NCI-H146 treated with DMSO at 0.1 percent for 48 hours (cell line): ENCODE results near the gene NCR3LG1.

Experiments
- DNase-seq: peaks from one replicate; lab custom pipeline; 2025; ENCODE audit not compliant: unreplicated experiment; lab: John Stamatoyannopoulos, UW

NCR3LG1 gene

DNA sequence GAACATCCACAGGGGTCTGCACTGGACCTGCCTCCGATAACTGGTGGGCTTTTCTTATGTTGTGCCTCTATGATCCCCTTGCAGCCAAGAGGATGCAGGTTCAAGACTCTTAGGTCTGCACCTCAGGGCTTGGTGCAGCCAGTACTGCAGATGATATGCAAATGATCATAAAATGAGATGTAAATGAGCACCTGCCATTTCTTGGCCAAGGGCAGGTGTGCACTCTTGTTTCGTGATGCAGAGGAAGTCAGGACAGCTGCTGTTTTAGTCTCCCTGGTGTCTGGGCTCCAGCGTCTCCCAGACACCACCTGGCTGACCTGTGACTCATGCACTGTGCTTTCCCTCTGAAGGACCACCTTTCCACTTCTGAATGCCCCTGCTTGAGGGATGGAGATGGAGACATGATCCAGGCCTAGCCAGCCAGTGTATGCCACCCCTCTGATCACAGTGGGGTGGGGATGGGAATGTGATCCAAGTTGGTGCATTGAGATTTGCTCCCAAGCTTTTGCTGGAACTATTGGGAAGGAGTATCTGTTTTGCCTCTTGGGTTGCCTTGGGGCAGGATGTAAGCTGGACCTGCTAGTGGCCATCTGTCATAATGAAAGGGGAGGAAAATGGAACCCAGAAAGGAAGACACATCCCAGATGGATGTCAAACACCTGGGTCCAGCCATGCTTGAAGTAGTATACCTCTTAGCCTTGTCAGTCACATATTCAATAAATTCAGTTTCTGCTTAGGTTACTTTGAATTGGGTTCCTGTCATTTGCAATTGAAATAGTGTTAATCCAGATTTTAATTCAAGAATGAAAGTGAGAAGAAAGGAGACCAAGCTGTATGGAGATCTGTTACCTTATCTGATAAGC lies 40.1 kb downstream of the NCR3LG1 start:
- peak; percentile 66 for DNase-seq

GRCh38 chr11:17392872-17393271 lies 41.3 kb downstream of the NCR3LG1 start:
- no peak for DNase-seq

DNA sequence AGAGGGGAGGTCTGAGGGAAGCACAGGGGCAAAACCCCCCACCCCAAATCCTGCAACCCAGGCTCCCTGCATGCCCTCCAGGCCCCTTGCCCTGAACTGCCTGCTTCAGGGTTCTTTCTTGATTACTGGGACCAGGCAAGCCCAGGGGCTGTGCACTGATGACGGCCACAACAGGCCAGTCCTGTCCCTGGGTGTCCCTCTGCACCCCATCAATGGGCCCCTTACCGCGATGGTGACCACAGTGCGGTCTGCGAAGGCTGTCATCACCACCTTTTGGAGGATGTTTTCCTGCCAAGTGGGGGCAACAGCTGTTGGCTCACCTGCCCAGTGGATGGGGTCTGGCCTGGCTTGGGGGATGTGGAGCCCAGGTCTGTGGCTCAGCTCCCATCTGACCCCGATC lies 41.9 kb downstream of the NCR3LG1 start:
- DNase-seq, result no peak

DNA sequence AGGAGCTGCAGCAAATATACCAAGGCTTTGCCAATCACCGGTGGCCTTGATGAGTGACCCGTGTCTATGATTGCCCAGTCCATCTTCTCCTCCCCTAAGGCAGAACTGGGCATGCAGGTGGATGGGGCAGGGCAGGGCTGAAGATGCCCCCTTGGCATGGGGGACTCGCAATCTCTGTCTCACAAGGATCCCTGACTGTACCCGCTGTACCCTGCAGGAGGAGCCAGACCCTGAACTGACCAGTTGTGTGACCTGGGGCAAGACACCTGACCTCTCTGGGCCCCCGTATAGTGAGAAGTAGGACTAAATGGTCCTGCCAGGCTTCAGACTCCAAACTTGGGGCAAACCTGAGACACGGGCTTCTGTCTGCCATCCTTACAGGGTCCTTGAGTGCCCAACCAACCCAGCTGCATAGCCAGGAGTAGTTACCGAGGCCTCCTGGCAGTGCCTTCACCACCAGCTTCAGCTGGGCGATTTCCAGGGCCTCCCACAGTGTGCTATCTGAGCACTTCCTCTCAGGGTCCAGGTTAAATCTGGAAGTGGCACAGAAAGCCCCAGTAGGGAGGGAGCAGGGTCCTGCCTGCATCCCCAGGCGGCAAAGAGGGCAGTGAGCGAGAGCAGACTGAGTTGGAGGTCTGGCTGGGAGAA lies 43.3 kb downstream of the NCR3LG1 start:
- no peak for DNase-seq

- no peak for DNase-seq
Observed at GRCh38 chr11:17395554-17395961, 44.0 kb downstream of the NCR3LG1 start.

- no peak for DNase-seq
Observed at GRCh38 chr11:17395978-17396377, 44.4 kb downstream of the NCR3LG1 start.

DNA sequence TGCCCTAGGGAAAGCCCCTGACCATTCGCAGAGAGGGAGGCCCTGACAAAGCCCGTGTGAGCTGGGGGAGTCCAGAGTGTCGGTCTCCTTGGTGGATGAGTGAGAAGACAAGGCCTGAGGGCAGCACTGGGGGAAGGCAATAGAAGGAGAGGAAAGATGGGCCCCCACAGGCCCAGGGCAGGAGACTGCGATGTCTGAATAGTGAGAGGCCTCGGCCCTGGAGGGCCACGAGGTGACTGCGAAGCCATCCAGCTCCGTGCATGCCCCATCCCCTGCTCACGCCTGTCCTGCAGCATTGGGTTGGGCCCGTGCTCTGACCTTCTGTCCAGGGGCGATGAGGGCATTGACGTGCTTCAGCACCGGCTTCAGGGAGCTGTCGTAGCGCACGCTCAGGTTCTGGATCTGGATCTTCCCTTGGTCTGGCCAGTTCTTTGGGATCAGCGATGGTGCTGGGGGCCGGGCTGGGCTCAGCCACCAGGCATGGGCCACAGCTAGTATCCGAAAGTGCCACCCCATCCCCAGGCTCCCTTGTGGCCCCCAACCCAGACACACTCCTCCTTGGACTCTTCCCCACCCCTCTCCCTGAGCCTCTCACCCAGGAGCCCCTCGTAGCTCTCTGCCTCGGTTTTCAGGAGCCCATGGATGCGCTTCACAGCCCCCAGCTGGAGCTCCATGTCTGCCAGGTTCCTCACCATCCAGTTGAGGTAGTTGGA lies 45.2 kb downstream of the NCR3LG1 start:
- no peak for DNase-seq

- DNase-seq, result no peak
Observed at GRCh38 chr11:17397311-17398002, 45.9 kb downstream of the NCR3LG1 start.

- DNase-seq, result no peak
Observed at GRCh38 chr11:17399236-17399635, 47.6 kb downstream of the NCR3LG1 start.

DNA sequence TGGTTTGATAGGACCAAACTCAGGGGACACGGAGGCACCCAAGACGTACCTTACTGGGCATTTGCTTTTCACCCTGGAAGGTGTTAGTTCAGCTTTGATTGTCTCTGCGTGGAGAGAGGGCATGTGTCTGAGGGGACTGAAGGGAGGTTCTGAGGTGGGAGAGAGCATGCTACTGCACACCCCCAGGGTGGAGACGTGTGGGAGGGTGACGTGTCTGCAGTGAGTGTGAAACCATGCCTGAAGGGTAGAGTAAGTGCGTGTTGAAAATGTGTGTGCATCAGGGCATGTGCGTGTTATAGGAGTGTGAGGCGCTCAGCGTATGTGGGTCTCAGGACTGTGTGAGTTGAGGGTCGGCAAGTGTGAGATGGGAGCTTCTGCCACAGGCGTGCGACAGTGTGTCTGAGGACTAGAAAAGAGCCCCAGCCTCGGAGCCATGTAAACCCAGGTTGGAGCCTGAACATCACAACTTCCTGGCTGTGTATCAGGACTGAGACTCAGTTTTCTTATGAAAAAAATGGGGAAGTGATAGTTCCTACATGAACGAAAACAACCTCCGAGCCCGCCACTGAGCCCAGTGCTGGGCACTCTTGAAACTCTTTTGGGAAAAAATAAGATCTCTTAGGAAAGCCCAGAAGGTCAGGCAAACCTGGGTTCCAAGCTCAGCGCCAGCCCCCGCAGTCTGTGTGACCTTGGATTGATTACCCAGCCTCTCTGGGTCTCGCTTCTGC lies 48.6 kb downstream of the NCR3LG1 start:
- DNase-seq, result no peak

DNA sequence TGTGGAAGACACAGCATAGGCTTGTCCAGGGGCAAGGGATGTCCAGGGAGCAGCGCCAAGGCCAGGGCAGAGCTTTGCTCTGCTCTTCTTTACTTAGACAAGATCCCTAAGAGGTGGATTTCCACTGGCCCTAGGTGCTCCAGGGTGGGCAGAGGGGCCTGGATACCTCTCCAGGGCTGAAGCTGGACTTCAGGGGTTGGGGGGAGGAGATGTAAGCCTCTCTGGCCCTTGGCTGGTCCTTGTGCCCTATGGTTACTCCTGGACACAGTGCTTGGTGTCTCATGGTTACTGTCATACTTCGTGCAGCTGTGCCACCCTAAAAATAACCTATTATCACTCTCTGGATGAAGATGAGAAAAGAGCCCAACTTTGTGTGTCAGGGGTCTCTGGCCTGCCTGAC lies 49.7 kb downstream of the NCR3LG1 start:
- no peak for DNase-seq

- no peak for DNase-seq
Observed at GRCh38 chr11:17401841-17402240, 50.2 kb downstream of the NCR3LG1 start.

DNA sequence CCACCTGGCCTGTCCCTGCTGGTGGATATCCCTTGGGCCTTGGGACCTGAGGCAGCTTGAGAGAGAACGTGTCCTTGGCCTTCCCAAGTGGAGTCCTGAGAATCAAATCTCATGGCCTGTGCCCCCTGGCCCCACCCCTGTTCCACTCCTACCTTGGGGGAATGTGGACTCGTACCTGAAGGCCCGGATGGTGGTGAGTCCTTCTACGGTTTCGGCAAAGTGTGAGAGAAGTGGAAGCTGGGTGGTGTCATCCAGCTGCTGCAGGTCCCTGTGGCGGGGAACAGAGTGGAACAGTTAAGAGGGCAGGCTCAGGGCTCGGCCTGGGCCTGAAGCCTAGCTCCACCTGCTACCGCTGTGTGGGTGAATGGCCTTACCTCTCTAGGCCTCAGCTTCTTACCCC lies 50.9 kb downstream of the NCR3LG1 start:
- DNase-seq, result no peak

DNA sequence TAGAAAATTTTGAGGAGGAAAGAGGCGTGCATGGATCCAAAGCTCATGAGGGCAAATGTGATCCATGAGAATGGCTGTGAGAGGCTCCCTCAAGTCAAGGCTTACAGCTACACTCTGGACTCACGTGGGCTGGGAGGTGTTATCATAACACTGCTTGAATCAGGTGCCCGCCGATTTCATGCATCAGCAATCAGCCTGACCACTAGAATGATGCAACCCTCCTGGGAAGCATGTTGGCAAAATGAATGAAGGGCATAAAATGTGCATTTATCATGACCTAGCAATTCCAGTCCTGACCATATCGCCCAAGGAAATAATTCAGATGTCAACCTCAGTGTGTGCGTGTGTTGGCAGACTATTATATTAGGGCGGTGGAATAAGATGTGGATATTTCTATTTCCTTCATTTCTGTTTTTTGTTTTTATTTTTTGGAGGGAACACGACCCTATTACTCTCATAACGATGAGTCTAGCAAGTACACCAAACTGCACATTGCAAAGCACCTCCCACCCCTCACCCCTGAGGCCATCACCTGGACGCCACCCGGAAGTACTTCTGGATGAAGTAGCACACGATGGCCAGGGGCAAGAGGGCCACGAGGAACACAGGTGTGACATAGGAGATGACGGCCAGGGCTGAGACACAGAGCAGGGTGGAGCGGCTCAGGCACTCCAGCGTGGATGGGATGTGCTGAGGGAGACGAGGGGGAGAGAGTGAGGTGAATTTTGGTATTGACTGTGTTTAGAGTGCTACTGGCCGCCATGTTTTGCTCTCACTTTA lies 52.6 kb downstream of the NCR3LG1 start:
- no peak for DNase-seq

DNA sequence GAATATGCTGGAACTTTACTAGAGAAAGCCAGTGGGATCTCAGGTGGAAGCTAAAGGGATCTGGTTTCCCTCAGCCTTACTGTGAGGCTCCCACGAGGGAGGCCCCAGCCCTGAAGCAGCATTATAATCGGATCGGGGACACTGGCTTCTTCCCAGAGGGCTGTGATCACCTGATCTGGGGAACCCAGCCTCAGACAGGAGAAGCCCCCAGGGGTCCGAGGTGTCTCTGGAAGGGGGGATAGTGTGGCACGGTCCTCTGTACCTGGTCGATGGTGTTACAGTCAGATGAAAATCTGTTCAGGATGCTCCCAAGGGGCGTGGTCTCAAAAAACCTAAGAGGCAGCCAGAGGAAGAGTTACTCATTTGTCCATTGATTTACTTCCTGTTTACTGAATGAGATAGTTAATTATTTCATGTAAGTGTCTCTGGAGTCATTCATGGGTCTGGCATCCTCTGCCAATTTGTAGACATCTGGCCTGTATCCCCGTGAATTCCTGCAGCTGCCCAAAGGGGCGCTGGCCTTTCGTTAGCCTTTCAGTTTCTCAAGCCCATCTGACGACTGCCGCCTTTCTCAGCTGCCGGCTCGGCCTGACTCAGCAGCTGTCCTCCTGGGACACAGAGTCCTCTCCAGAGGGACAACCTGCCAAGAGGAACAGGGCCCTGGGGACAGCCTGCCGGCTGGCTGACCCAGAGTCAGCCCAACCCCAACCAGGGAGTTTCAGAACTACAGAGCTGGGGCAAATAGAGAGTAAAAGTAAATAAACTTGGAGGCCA lies 53.8 kb downstream of the NCR3LG1 start:
- no peak for DNase-seq

GRCh38 chr11:17406082-17406817 lies 54.6 kb downstream of the NCR3LG1 start:
- DNase-seq, result no peak

DNA sequence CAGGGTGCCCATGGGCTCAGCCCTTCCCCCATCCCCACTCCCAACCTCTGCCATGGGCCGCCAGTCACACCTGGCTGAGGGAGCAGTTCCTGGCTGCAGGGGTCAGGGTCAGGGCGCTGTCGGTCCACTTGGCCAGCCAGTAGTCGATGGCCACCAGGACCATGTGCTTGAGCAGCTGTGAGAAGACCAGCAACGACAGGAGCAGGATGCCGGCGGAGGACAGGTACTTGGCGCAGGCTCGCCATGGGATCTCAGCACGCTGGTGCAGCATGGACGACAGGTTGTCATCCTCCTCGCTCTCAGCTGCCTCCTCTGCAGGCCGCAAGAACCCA lies 55.2 kb downstream of the NCR3LG1 start:
- DNase-seq, result no peak

- DNase-seq, result no peak
Observed at GRCh38 chr11:17407575-17407974, 56.0 kb downstream of the NCR3LG1 start.

GRCh38 chr11:17408026-17408425 lies 56.4 kb downstream of the NCR3LG1 start:
- no peak for DNase-seq
